H1 (cell line): ENCODE data around the gene CDC42BPB. TPM values are rescaled to one million over a fixed set of nuclear protein-coding genes. Genes with fewer than 3 reads are reported as not detected.

ENCODE experiments used
- CHD2 ChIP-seq: IDR thresholded peaks from 2 replicates; pipeline ENCODE4 v1.6.1; 2012; ENCODE audit warnings: low read length, improper control_type of control experiment
- CHD7 ChIP-seq: fragments of 300-600 bp; sonication (generic); IDR thresholded peaks from 2 replicates; pipeline ENCODE4 v1.7.1; 2012; ENCODE audit warnings: low read length, moderate library complexity, mild to moderate bottlenecking, inconsistent platforms; ENCODE audit not compliant: insufficient replicate concordance
- EP300 ChIP-seq, 2 experiments: IDR thresholded peaks; 1 replicate in 1 of 2; 2 replicates in 1 of 2; pipeline ENCODE4 v1.6.1; 2011 to 2012; ENCODE audit warnings: low read depth in 2 of 2, low read length in 2 of 2, mild to moderate bottlenecking in 2 of 2, borderline replicate concordance in 1 of 2, inconsistent platforms in 1 of 2, moderate library complexity in 1 of 2
- GTF2F1 ChIP-seq: IDR thresholded peaks from 2 replicates; pipeline ENCODE4 v1.6.1; 2012; ENCODE audit warnings: low read depth, low read length, improper control_type of control experiment, borderline replicate concordance
- POU5F1 ChIP-seq: IDR thresholded peaks from 2 replicates; pipeline ENCODE4 v1.6.1; 2011; ENCODE audit warnings: low read depth, mild to moderate bottlenecking, low read length, moderate library complexity
- RAD21 ChIP-seq, 2 experiments: IDR thresholded peaks in 1 of 2; conservative IDR thresholded peaks in 1 of 2; 2 replicates each; pipeline ENCODE4 v1.6.1; 2011; ENCODE audit warnings: low read depth in 2 of 2, low read length in 2 of 2, improper control_type of control experiment in 1 of 2, inconsistent platforms in 1 of 2, mild to moderate bottlenecking in 1 of 2, moderate library complexity in 1 of 2
- SRF ChIP-seq: IDR thresholded peaks from 2 replicates; pipeline ENCODE4 v1.6.1; 2011; ENCODE audit warnings: mild to moderate bottlenecking, low read depth, low read length, moderate library complexity
- polyA plus RNA-seq, 7 experiments: library from polyadenylated mRNA; depleted of rRNA in 3 of 7; stranded (reverse) in 5 of 7; unstranded in 2 of 7; fragments of >200 nt in 5 of 7; fragments of 200-250 nt in 2 of 7; gene quantifications; 1 replicate in 5 of 7; 2 replicates in 1 of 7; 4 replicates in 1 of 7; pipeline versions ENCODE4 v1.2.1 to v1.2.3, GENCODE V29; 2011 to 2013; ENCODE audit warnings: missing spikeins in 2 of 7, mixed read lengths in 2 of 7
- total RNA-seq: library from RNA; stranded (reverse); fragmentation: NEBNext Ultra II Directional; extraction: Animal tissue kit (Norgen Biotek cat#: 25700); gene quantifications from 2 replicates; pipeline ENCODE4 v1.2.1, GENCODE V29; 2021

CDC42BPB gene
- total and polyA plus RNA-seq, 2 of the 8 experiments (the other 6 are each of a cell fraction or from before 2014, with no cell fraction given): 51.2 to 88.2 TPM

DNA sequence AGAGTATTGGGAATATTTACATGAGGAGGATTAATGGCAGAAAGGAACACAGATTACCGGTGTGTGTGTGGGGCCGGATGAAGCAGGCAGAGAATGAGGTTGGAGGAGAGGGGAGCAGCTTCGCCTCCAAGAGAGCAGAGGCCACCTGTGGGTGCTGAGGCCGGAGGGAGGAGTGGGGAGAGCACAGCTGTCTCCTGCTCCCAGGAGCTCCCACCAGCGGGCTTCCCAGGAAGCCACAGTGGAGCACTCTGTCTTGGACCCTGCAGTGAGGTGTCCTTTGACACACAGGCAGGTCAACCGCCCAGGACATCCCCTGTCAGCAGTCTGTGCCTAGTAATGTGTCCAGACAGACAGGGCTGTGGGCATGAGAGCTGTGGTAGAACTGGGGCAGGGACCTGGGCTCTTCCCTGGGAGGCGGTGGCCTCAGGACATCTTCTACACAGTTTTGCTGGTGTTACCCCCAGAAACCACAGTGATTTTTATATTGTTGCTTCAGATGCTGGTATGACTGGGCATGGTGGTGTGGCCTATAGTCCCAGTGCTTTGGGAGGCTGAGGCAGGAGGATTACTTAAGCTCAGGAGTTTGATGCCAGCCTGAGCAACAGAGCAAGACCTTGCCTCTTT lies 153.3 kb downstream of the CDC42BPB start (continued):
- TF ChIP-seq GTF2F1 (no peak), CHD7 (no peak), EP300 (IDR thresholded peaks at IDR 0.05; ENCODE audit: borderline replicate concordance in 1 of 2, low read depth in 2 of 2, low read length in 2 of 2) (no peak), POU5F1 (no peak), CHD2 (no peak), SRF (no peak), RAD21 (IDR thresholded peaks at IDR 0.05 in 1 of 2, conservative IDR thresholded peaks at IDR 0.05 in 1 of 2; ENCODE audit: low read depth in 2 of 2, low read length in 2 of 2) (no peak)
